ENCODE results near the gene POU3F1. TPM values are rescaled to one million over a fixed set of nuclear protein-coding genes. Genes with fewer than 3 reads are reported as not detected.
A peak's percentile ranks its signal among the peaks of the same experiment; 100 is the strongest.

POU3F1 gene
- total and polyA plus RNA-seq, 12 donors, result 0.05 to 6.9 (median 2.0) TPM

GRCh38 chr1:38031513-38031866 lies 15.1 kb downstream of the POU3F1 start:
- peaks cover 32 to 38% of the 10 kb centered on the region in 2 donors for H3K4me1 ChIP-seq (replicated peaks in 1 of 2)

GRCh38 chr1:38030596-38031512 lies 15.7 kb downstream of the POU3F1 start:
- no peaks in the 10 kb centered on the region for H3K9me3 ChIP-seq (replicated peaks in 1 of 3)
- peak; percentile 77 to 92 (median 87) for DNase-seq
- peaks cover 0 to 4% of the 10 kb centered on the region in 2 donors for H3K36me3 ChIP-seq (replicated peaks in 1 of 2)
- TF ChIP-seq POLR2A (IDR thresholded peaks at IDR 0.05), result peak in 1 of 2 donors; percentile 39
- TF ChIP-seq CTCF (IDR thresholded peaks at IDR 0.05), result no peak
- H3K4me3 ChIP-seq, result no peak overlapping the region
- 43 to 73% (median 48%) methylated on average over 10 to 17 of the region's 17 CpGs for WGBS, 4 donors
- no peaks in the 10 kb centered on the region for H3K27me3 ChIP-seq
- H3K4me1 ChIP-seq (replicated peaks in 1 of 2), result peaks cover 32 to 38% of the 10 kb centered on the region in 2 donors
- intact Hi-C loops (cut with DNase I), result no loop called here
- peak overlapping the region; percentile 51 to 96 (median 89) for H3K27ac ChIP-seq

More at GRCh38 chr1:38031513-38031866, 15.1 kb downstream of the POU3F1 start:
- intact Hi-C loops (cut with DNase I), result no loop called here
- Histone ChIP-seq H3K27me3 (no peaks in the 10 kb centered on the region), H3K9me3 (replicated peaks in 1 of 3) (no peaks in the 10 kb centered on the region), H3K36me3 (replicated peaks in 1 of 2) (no peaks in the 10 kb centered on the region), H3K27ac (peak overlapping the region; percentile 51 to 96 (median 89)), H3K4me3 (no peak overlapping the region)
- WGBS, 4 donors, result 47 to 56% (median 54%) methylated on average over 3 to 4 of the region's 4 CpGs
- TF ChIP-seq POLR2A (IDR thresholded peaks at IDR 0.05) (no peak), CTCF (IDR thresholded peaks at IDR 0.05) (no peak)
- peak in 4 of 7 donors; percentile 29 to 37 (median 32) for DNase-seq

GRCh38 chr1:38029685-38030511 lies 16.7 kb downstream of the POU3F1 start:
- no peaks in the 10 kb centered on the region for H3K27me3 ChIP-seq
- H3K27ac ChIP-seq, result peak overlapping the region; percentile 77 to 96 (median 89)
- 4 to 17% (median 12%) methylated on average over 10 to 12 of the region's 12 CpGs for WGBS, 4 donors
- peak; percentile 81 to 91 (median 87) for DNase-seq
- peaks cover 32 to 38% of the 10 kb centered on the region in 2 donors for H3K4me1 ChIP-seq (replicated peaks in 1 of 2)
- intact Hi-C loops (cut with DNase I), result loop anchor here (5.0 to 10.0 kb wide), 3 partner anchors 555 to 805 kb away; no protein-coding TSS in a partner anchor
- peak overlapping the region in 1 of 4 donors; percentile 41 for H3K4me3 ChIP-seq
- H3K9me3 ChIP-seq (replicated peaks in 1 of 3), result no peaks in the 10 kb centered on the region
- peaks cover 0 to 14% of the 10 kb centered on the region in 2 donors for H3K36me3 ChIP-seq (replicated peaks in 1 of 2)
- TF ChIP-seq CTCF (IDR thresholded peaks at IDR 0.05) (no peak), POLR2A (IDR thresholded peaks at IDR 0.05) (peak in 1 of 2 donors; percentile 81)

Measured in adrenal gland (tissue), 12 donors.